Kidney epithelial cell (primary cell): ENCODE results near the gene SYS1. TPM values are rescaled to one million over a fixed set of nuclear protein-coding genes. Genes with fewer than 3 reads are reported as not detected.

Experiments
- DNase-seq: peaks from one replicate; pipeline ENCODE4 v3.0.0-alpha.2; 2010; ENCODE audit warnings: low read depth
- H3K27me3 ChIP-seq: 2 replicates; pipeline ENCODE4 v1.6.0; 2011; ENCODE audit warnings: low read length; ENCODE audit not compliant: control insufficient read depth, insufficient read depth
- H3K36me3 ChIP-seq: 2 replicates; pipeline ENCODE4 v1.5.1; 2011; ENCODE audit warnings: low read length; ENCODE audit not compliant: control insufficient read depth, insufficient read depth
- H3K4me3 ChIP-seq: 2 replicates; pipeline ENCODE4 v1.5.1; 2011; ENCODE audit warnings: low read depth, mild to moderate bottlenecking, control low read depth, low read length
- CTCF ChIP-seq: IDR thresholded peaks from 2 replicates; pipeline ENCODE4 v1.5.1; 2011; ENCODE audit warnings: mild to moderate bottlenecking, moderate library complexity, low read length, control low read depth, inconsistent platforms; ENCODE audit not compliant: insufficient read depth, poor library complexity, severe bottlenecking
- total RNA-seq: library from RNA; depleted of rRNA; stranded (reverse); fragments of >200 nt; gene quantifications from 2 replicates; pipeline ENCODE4 v1.2.3, GENCODE V29; 2015

SYS1 gene
- total RNA-seq = 54.3 and 55.2 TPM in 2 replicates

- peak; percentile 86 for TF ChIP-seq CTCF
- DNase-seq = peak; percentile 93
- Histone ChIP-seq H3K4me3 (peak within 1 kb of the TSS; percentile 67), H3K27me3 (no peaks in the 10 kb centered on the region), H3K36me3 (peaks cover 1% of the 10 kb centered on the region)
These were observed at the start of gene SYS1 for GRCh38 chr20:45362804-45363610. Gene SYS1, plus strand, starts transcription at chr20:45363156. Its CDS starts 376 bp downstream, at chr20:45363532.

GRCh38 chr20:45313943-45314342 lies 49.0 kb upstream of the SYS1 start:
- Histone ChIP-seq H3K36me3 (no peaks in the 10 kb centered on the region), H3K4me3 (no peak overlapping the region), H3K27me3 (peaks cover 31% of the 10 kb centered on the region)
- DNase-seq = no peak
- TF ChIP-seq CTCF = no peak

GRCh38 chr20:45315672-45316071 lies 47.3 kb upstream of the SYS1 start:
- no peak overlapping the region for H3K4me3 ChIP-seq
- H3K36me3 ChIP-seq = no peaks in the 10 kb centered on the region
- H3K27me3 ChIP-seq = peaks cover 31% of the 10 kb centered on the region
- no peak for DNase-seq
- TF ChIP-seq CTCF = no peak

- no peaks in the 10 kb centered on the region for H3K36me3 ChIP-seq
- TF ChIP-seq CTCF = no peak
- DNase-seq = no peak
- H3K27me3 ChIP-seq = peaks cover 29% of the 10 kb centered on the region
- no peak overlapping the region for H3K4me3 ChIP-seq
These were observed 46.5 kb upstream of the SYS1 start for GRCh38 chr20:45316150-45317080.

- H3K4me3 ChIP-seq = no peak overlapping the region
- no peaks in the 10 kb centered on the region for H3K36me3 ChIP-seq
- no peak for DNase-seq
- TF ChIP-seq CTCF = no peak
- H3K27me3 ChIP-seq = peaks cover 22% of the 10 kb centered on the region
These were observed 45.1 kb upstream of the SYS1 start for GRCh38 chr20:45317826-45318225.
